GM12878 (cell line): Measurements from ENCODE around the gene ID4.

Source experiments
- EZH2 ChIP-seq: IDR thresholded peaks from 2 replicates; pipeline ENCODE4 v1.6.1; 2012; ENCODE audit warnings: low read depth, mild to moderate bottlenecking, control low read depth, inconsistent platforms, low read length, borderline replicate concordance; ENCODE audit not compliant: control insufficient read depth
- FOS ChIP-seq: IDR thresholded peaks from 3 replicates; pipeline ENCODE4 v1.6.1; 2011; ENCODE audit warnings: borderline replicate concordance; ENCODE audit not compliant: insufficient read length; ENCODE audit errors: extremely low read depth
- MXI1 ChIP-seq: fragments of 150-350 bp; IDR thresholded peaks from 2 replicates; pipeline ENCODE4 v1.6.1; 2011; ENCODE audit warnings: low read depth, mild to moderate bottlenecking, inconsistent platforms, low read length, improper control_type of control experiment
- NRF1 ChIP-seq: conservative IDR thresholded peaks from 2 replicates; pipeline ENCODE4 v1.6.1; 2011; ENCODE audit warnings: mild to moderate bottlenecking, low read depth, low read length, improper control_type of control experiment
- POLR2AphosphoS2 ChIP-seq: IDR thresholded peaks from 2 replicates; pipeline ENCODE4 v1.6.1; 2011; ENCODE audit warnings: low read depth, mild to moderate bottlenecking, low read length, improper control_type of control experiment, moderate library complexity
- YY1 ChIP-seq: IDR thresholded peaks from 2 replicates; pipeline ENCODE4 v1.6.1; 2011; ENCODE audit warnings: low read depth, mild to moderate bottlenecking, low read length
- TF ChIP-seq, protein P1 (sequence below): IDR thresholded peaks from 2 replicates; pipeline ENCODE4 v1.6.1; 2012; ENCODE audit warnings: low read depth, low read length, improper control_type of control experiment
- TF ChIP-seq, protein P2 (sequence below): IDR thresholded peaks from 2 replicates; pipeline ENCODE4 v1.6.1; 2011; ENCODE audit warnings: low read depth, mild to moderate bottlenecking, low read length, moderate library complexity, borderline replicate concordance; ENCODE audit errors: extremely low read depth

GRCh38 chr6:19830171-19830570 is 7.0 kb upstream of the ID4 start:
- no peak for TF ChIP-seq YY1
- no peak for TF ChIP-seq EZH2
- TF ChIP-seq MXI1 = no peak
- TF ChIP-seq, protein P1, sequence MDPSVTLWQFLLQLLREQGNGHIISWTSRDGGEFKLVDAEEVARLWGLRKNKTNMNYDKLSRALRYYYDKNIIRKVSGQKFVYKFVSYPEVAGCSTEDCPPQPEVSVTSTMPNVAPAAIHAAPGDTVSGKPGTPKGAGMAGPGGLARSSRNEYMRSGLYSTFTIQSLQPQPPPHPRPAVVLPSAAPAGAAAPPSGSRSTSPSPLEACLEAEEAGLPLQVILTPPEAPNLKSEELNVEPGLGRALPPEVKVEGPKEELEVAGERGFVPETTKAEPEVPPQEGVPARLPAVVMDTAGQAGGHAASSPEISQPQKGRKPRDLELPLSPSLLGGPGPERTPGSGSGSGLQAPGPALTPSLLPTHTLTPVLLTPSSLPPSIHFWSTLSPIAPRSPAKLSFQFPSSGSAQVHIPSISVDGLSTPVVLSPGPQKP = no peak
- TF ChIP-seq, protein P2, sequence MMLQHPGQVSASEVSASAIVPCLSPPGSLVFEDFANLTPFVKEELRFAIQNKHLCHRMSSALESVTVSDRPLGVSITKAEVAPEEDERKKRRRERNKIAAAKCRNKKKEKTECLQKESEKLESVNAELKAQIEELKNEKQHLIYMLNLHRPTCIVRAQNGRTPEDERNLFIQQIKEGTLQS = no peak
- no peak for TF ChIP-seq FOS
- TF ChIP-seq NRF1 = no peak
- no peak for TF ChIP-seq POLR2AphosphoS2
